SK-N-SH (cell line): ENCODE measurements around the gene MYO15B. TPM values are rescaled to one million over a fixed set of nuclear protein-coding genes. Genes with fewer than 3 reads are reported as not detected.

Experiments used
- CTCF ChIA-PET: fragments of 300-600, 350-600 bp; formaldehyde crosslinking; extraction: SDS; loops from one replicate; lab custom pipeline; 2021; lab: Yijun Ruan, JAX
- POLR2A ChIA-PET: fragments of 350-600 bp; sonication (Branson Sonifier 250); formaldehyde crosslinking; extraction: SDS; loops from one replicate; lab custom pipeline; 2020; ENCODE audit warnings: antibody characterized with exemption, inconsistent platforms; lab: Yijun Ruan, JAX
- DNase-seq: peaks from one replicate; pipeline ENCODE4 v3.0.0; 2012
- H2AFZ ChIP-seq: fragments of 200-600 bp; sonication (generic); 2 replicates; pipeline ENCODE4 v1.8.1; 2016; ENCODE audit warnings: antibody characterized with exemption, mild to moderate bottlenecking, low read depth
- H3F3A ChIP-seq: fragments of 200-600 bp; sonication (generic); replicated peaks from 2 replicates; pipeline ENCODE3; 2016; ENCODE audit warnings: antibody characterized with exemption, mild to moderate bottlenecking; ENCODE audit not compliant: insufficient read depth
- H3K27ac ChIP-seq, 2 experiments: fragments of 200-500 bp in 1 of 2; fragments of 200-600 bp in 1 of 2; sonication (Bioruptor generic) in 1 of 2; sonication (generic), shearing (Covaris generic) in 1 of 2; 2 replicates each; pipeline versions ENCODE4 v1.5.1 to v1.6.1; 2014 to 2016; ENCODE audit warnings: low read depth in 2 of 2, inconsistent platforms in 1 of 2, low read length in 1 of 2, mild to moderate bottlenecking in 1 of 2, mixed read lengths in 1 of 2
- H3K27me3 ChIP-seq: fragments of 200-600 bp; sonication (generic), shearing (Covaris generic); 2 replicates; pipeline ENCODE4 v1.6.1; 2016; ENCODE audit warnings: mixed run types; ENCODE audit not compliant: insufficient read depth
- H3K36me3 ChIP-seq, 2 experiments: fragments of 200-500 bp in 1 of 2; fragments of 200-600 bp in 1 of 2; sonication (Bioruptor generic) in 1 of 2; sonication (generic) in 1 of 2; replicated peaks in 1 of 2; 2 replicates each; pipeline versions ENCODE3 to v1.5.1; 2014 to 2016; ENCODE audit warnings: low read length in 1 of 2, mild to moderate bottlenecking in 1 of 2; ENCODE audit not compliant: insufficient read depth in 2 of 2, control insufficient read depth in 1 of 2
- H3K4me1 ChIP-seq, 2 experiments: fragments of 200-500 bp in 1 of 2; fragments of 200-600 bp in 1 of 2; sonication (Bioruptor generic) in 1 of 2; sonication (generic), shearing (Covaris generic) in 1 of 2; 2 replicates each; pipeline versions ENCODE4 v1.5.1 to v1.6.1; 2014 to 2016; ENCODE audit warnings: low read depth in 1 of 2, low read length in 1 of 2, mixed run types in 1 of 2; ENCODE audit not compliant: insufficient read depth in 2 of 2, control insufficient read depth in 1 of 2
- H3K4me2 ChIP-seq: fragments of 200-600 bp; sonication (generic), shearing (Covaris generic); 2 replicates; pipeline ENCODE4 v1.6.1; 2017; ENCODE audit warnings: mixed run types
- H3K4me3 ChIP-seq, 2 experiments: fragments of 200-500 bp in 1 of 2; fragments of 200-600 bp in 1 of 2; sonication (Bioruptor generic) in 1 of 2; sonication (generic), shearing (Covaris generic) in 1 of 2; 2 replicates each; pipeline versions ENCODE4 v1.5.1 to v1.8.1; 2014 to 2016; ENCODE audit warnings: low read depth in 2 of 2, inconsistent platforms in 1 of 2, low read length in 1 of 2, mild to moderate bottlenecking in 1 of 2, mixed read lengths in 1 of 2, moderate library complexity in 1 of 2
- H3K79me2 ChIP-seq: fragments of 200-600 bp; sonication (generic); 2 replicates; pipeline ENCODE4 v1.8.1; 2017; ENCODE audit warnings: mild to moderate bottlenecking; ENCODE audit not compliant: insufficient read depth
- H3K9ac ChIP-seq: fragments of 200-600 bp; sonication (generic); 2 replicates; pipeline ENCODE4 v1.6.1; 2017; ENCODE audit warnings: mixed run types
- H3K9me2 ChIP-seq: fragments of 200-600 bp; sonication (generic); 2 replicates; pipeline ENCODE4 v1.6.1; 2017; ENCODE audit warnings: mixed run types
- H3K9me3 ChIP-seq: fragments of 200-600 bp; sonication (generic); 2 replicates; pipeline ENCODE4 v1.6.1; 2017; ENCODE audit warnings: mixed run types, mild to moderate bottlenecking, moderate library complexity
- H4K20me1 ChIP-seq: fragments of 200-600 bp; sonication (generic); 2 replicates; pipeline ENCODE4 v1.6.1; 2017; ENCODE audit warnings: mild to moderate bottlenecking, mixed run types; ENCODE audit not compliant: insufficient read depth
- CHD2 ChIP-seq: fragments of 150-350 bp; IDR thresholded peaks from 2 replicates; pipeline ENCODE4 v1.6.1; 2018; ENCODE audit warnings: low read length; ENCODE audit not compliant: partially characterized antibody
- ELF1 ChIP-seq: IDR thresholded peaks from 2 replicates; pipeline ENCODE4 v1.4.0; 2012
- FOSL2 ChIP-seq: IDR thresholded peaks from 2 replicates; pipeline ENCODE4 v1.4.0; 2012; ENCODE audit warnings: low read depth, mild to moderate bottlenecking, moderate library complexity, borderline replicate concordance
- FOXM1 ChIP-seq: IDR thresholded peaks from 2 replicates; pipeline ENCODE4 v1.4.0; 2012; ENCODE audit warnings: low read depth, mild to moderate bottlenecking
- GABPA ChIP-seq: IDR thresholded peaks from 2 replicates; pipeline ENCODE4 v1.4.0; 2012; ENCODE audit warnings: low read depth, mild to moderate bottlenecking
- GATA2 ChIP-seq: sonication (generic); formaldehyde crosslinking; IDR thresholded peaks from 2 replicates; pipeline ENCODE4 v1.5.0; 2020; ENCODE audit warnings: mild to moderate bottlenecking, missing genetic modification reagents
- MXI1 ChIP-seq: IDR thresholded peaks from 2 replicates; pipeline ENCODE4 v1.6.1; 2012; ENCODE audit warnings: mild to moderate bottlenecking, low read depth, low read length, improper control_type of control experiment
- NFIC ChIP-seq: IDR thresholded peaks from 2 replicates; pipeline ENCODE4 v1.4.0; 2012; ENCODE audit warnings: borderline replicate concordance
- NRF1 ChIP-seq: IDR thresholded peaks from 2 replicates; pipeline ENCODE4 v1.6.1; 2012; ENCODE audit warnings: low read depth, mild to moderate bottlenecking, low read length
- RFX5 ChIP-seq: IDR thresholded peaks from 2 replicates; pipeline ENCODE4 v1.6.1; 2012; ENCODE audit warnings: mild to moderate bottlenecking, improper control_type of control experiment, low read length
- SIN3A ChIP-seq: IDR thresholded peaks from 2 replicates; pipeline ENCODE4 v1.6.1; 2012; ENCODE audit warnings: low read depth, mild to moderate bottlenecking, low read length, moderate library complexity, borderline replicate concordance
- SMC3 ChIP-seq: IDR thresholded peaks from 2 replicates; pipeline ENCODE4 v1.6.1; 2012; ENCODE audit warnings: low read depth, low read length, improper control_type of control experiment
- TAF1 ChIP-seq: IDR thresholded peaks from 2 replicates; pipeline ENCODE4 v1.6.1; 2012; ENCODE audit warnings: low read depth, mild to moderate bottlenecking, low read length, moderate library complexity, borderline replicate concordance
- USF1 ChIP-seq: IDR thresholded peaks from 2 replicates; pipeline ENCODE4 v1.4.0; 2012; ENCODE audit warnings: low read depth, borderline replicate concordance
- YY1 ChIP-seq: IDR thresholded peaks from 2 replicates; pipeline ENCODE4 v1.4.0; 2012; ENCODE audit warnings: low read depth, mild to moderate bottlenecking
- ZBTB33 ChIP-seq: IDR thresholded peaks from 2 replicates; pipeline ENCODE4 v1.4.0; 2012; ENCODE audit warnings: low read depth, borderline replicate concordance
- WGBS: methylation state at CpG from one replicate; pipeline ENCODE4 v1.1.6; 2017; ENCODE audit warnings: low lambda C conversion rate; 5-methylcytosine and 5-hydroxymethylcytosine counted together
- polyA plus RNA-seq, 3 experiments: library from polyadenylated mRNA; depleted of rRNA; stranded (reverse); fragments of >200 nt; gene quantifications; 2 replicates each; pipeline ENCODE4 v1.2.3, GENCODE V29; 2012
- TF ChIP-seq, protein P1 (sequence below): IDR thresholded peaks from 2 replicates; pipeline ENCODE4; 2012
- TF ChIP-seq, protein P2 (sequence below): fragments of 150-350 bp; IDR thresholded peaks from 2 replicates; pipeline ENCODE4 v1.6.1; 2017; ENCODE audit warnings: antibody characterized with exemption, low read length, low read depth, borderline replicate concordance

MYO15B gene
- polyA plus RNA-seq, 1 of the 3 experiments (the other 2 are of a cell fraction) = 10.3 TPM

- no peaks in the 10 kb centered on the region for H3K27me3 ChIP-seq
- H3K9me2 ChIP-seq = no peaks in the 10 kb centered on the region
- ChIA-PET POLR2A (no interaction called here), CTCF (interaction anchor here (0.6 to 37.9 kb wide), 12 partner anchors 9 to 818 kb away, joined by 3 to 1189 read pairs (median 6); partner anchors contain the start of gene SMIM5)
- TF ChIP-seq, protein P1, sequence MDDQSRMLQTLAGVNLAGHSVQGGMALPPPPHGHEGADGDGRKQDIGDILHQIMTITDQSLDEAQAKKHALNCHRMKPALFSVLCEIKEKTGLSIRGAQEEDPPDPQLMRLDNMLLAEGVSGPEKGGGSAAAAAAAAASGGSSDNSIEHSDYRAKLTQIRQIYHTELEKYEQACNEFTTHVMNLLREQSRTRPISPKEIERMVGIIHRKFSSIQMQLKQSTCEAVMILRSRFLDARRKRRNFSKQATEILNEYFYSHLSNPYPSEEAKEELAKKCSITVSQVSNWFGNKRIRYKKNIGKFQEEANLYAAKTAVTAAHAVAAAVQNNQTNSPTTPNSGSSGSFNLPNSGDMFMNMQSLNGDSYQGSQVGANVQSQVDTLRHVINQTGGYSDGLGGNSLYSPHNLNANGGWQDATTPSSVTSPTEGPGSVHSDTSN = no peak
- TF ChIP-seq GABPA (no peak), USF1 (no peak), TAF1 (no peak), GATA2 (CRISPR knock-in tag) (no peak), SIN3A (no peak), ELF1 (no peak), FOXM1 (no peak), NFIC (no peak), FOSL2 (no peak), SMC3 (no peak), YY1 (no peak), NRF1 (no peak), ZBTB33 (no peak), CHD2 (no peak), MXI1 (no peak), RFX5 (no peak)
- TF ChIP-seq, protein P2, sequence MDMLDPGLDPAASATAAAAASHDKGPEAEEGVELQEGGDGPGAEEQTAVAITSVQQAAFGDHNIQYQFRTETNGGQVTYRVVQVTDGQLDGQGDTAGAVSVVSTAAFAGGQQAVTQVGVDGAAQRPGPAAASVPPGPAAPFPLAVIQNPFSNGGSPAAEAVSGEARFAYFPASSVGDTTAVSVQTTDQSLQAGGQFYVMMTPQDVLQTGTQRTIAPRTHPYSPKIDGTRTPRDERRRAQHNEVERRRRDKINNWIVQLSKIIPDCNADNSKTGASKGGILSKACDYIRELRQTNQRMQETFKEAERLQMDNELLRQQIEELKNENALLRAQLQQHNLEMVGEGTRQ = no peak
- H3K9ac ChIP-seq = no peak overlapping the region
- H3K79me2 ChIP-seq = no peaks in the 10 kb centered on the region
- DNase-seq = no peak
- no peaks in the 10 kb centered on the region for H4K20me1 ChIP-seq
- H3K9me3 ChIP-seq = no peaks in the 10 kb centered on the region
- no peak overlapping the region for H3K4me2 ChIP-seq
- 70% methylated on average over 19 of the region's 25 CpGs for WGBS
- H3F3A ChIP-seq = no peaks in the 10 kb centered on the region
- H3K4me3 ChIP-seq = no peak overlapping the region
- no peaks in the 10 kb centered on the region for H3K4me1 ChIP-seq
- no peaks in the 10 kb centered on the region for H3K36me3 ChIP-seq
- no peak overlapping the region for H3K27ac ChIP-seq
- H2AFZ ChIP-seq = no peak overlapping the region
These were observed 22.7 kb downstream of the MYO15B start for GRCh38 chr17:75610103-75610984.
